Glutamatergic neuron (in vitro differentiated cells): ENCODE results near the gene SHISA3. TPM values are rescaled to one million over a fixed set of nuclear protein-coding genes. Genes with fewer than 3 reads are reported as not detected.

Experiments used
- DNase-seq: peaks from one replicate; pipeline ENCODE4 v3.0.0; 2022
- H3K27ac Mint-ChIP-seq: one replicate; pipeline ENCODE4 v1.8.0; 2020; ENCODE audit warnings: mild to moderate bottlenecking, mixed read lengths, inconsistent platforms; ENCODE audit not compliant: unreplicated experiment
- H3K27me3 Mint-ChIP-seq: one replicate; pipeline ENCODE4 v1.8.0; 2020; ENCODE audit warnings: mild to moderate bottlenecking, moderate library complexity, mixed read lengths, inconsistent platforms; ENCODE audit not compliant: unreplicated experiment
- H3K36me3 Mint-ChIP-seq: one replicate; pipeline ENCODE4 v1.8.0; 2020; ENCODE audit warnings: mild to moderate bottlenecking, mixed read lengths, inconsistent platforms; ENCODE audit not compliant: unreplicated experiment
- H3K4me1 Mint-ChIP-seq: one replicate; pipeline ENCODE4 v1.8.0; 2020; ENCODE audit warnings: mild to moderate bottlenecking, low read depth, mixed read lengths, inconsistent platforms; ENCODE audit not compliant: unreplicated experiment
- H3K4me3 Mint-ChIP-seq: one replicate; pipeline ENCODE4 v1.8.0; 2020; ENCODE audit warnings: mild to moderate bottlenecking, mixed read lengths, inconsistent platforms; ENCODE audit not compliant: unreplicated experiment
- H3K9me3 Mint-ChIP-seq: one replicate; pipeline ENCODE4 v1.8.0; 2020; ENCODE audit warnings: mild to moderate bottlenecking, moderate library complexity, mixed read lengths, inconsistent platforms; ENCODE audit not compliant: unreplicated experiment
- total RNA-seq: library from RNA; stranded (reverse); fragmentation: NEBNext Ultra II Directional; extraction: Animal tissue kit (Norgen Biotek cat#: 25700); gene quantifications from one replicate; pipeline ENCODE4 v1.2.1, GENCODE V29; 2021; ENCODE audit not compliant: unreplicated experiment
- TF ChIP-seq, protein P1 (sequence below): fragments of 200-600 bp; sonication (generic); IDR thresholded peaks from one replicate; pipeline ENCODE4 v1.5.0; 2021; ENCODE audit not compliant: partially characterized antibody, unreplicated experiment

SHISA3 gene
- total RNA-seq, 1 donor from 2014 or later: 0.42 TPM

DNA sequence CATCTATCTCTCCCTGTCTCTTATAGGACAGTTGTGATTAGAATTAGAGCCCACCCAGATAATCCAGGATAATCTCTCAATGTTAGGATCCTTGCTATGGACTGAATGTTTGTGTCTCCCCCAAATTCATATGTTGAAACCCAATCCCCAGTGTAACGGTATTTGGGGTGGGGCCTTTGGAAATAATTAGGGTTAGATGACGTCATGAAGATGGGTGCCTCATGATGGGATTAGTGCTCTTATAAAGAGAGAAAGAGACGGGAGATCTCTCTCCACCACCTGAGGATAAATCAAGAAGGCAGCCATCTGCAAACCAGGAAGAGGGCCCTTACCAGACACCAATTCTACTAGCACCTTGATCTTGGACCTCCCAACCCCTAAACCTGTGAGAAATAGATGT lies 33.7 kb upstream of the SHISA3 start:
- TF ChIP-seq, protein P1, sequence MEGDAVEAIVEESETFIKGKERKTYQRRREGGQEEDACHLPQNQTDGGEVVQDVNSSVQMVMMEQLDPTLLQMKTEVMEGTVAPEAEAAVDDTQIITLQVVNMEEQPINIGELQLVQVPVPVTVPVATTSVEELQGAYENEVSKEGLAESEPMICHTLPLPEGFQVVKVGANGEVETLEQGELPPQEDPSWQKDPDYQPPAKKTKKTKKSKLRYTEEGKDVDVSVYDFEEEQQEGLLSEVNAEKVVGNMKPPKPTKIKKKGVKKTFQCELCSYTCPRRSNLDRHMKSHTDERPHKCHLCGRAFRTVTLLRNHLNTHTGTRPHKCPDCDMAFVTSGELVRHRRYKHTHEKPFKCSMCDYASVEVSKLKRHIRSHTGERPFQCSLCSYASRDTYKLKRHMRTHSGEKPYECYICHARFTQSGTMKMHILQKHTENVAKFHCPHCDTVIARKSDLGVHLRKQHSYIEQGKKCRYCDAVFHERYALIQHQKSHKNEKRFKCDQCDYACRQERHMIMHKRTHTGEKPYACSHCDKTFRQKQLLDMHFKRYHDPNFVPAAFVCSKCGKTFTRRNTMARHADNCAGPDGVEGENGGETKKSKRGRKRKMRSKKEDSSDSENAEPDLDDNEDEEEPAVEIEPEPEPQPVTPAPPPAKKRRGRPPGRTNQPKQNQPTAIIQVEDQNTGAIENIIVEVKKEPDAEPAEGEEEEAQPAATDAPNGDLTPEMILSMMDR: no peak
- H3K27me3 Mint-ChIP-seq: no peaks in the 10 kb centered on the region
- no peaks in the 10 kb centered on the region for H3K36me3 Mint-ChIP-seq
- no peak for DNase-seq
- no peak overlapping the region for H3K4me3 Mint-ChIP-seq
- no peak overlapping the region for H3K27ac Mint-ChIP-seq
- no peaks in the 10 kb centered on the region for H3K9me3 Mint-ChIP-seq
- no peaks in the 10 kb centered on the region for H3K4me1 Mint-ChIP-seq

DNA sequence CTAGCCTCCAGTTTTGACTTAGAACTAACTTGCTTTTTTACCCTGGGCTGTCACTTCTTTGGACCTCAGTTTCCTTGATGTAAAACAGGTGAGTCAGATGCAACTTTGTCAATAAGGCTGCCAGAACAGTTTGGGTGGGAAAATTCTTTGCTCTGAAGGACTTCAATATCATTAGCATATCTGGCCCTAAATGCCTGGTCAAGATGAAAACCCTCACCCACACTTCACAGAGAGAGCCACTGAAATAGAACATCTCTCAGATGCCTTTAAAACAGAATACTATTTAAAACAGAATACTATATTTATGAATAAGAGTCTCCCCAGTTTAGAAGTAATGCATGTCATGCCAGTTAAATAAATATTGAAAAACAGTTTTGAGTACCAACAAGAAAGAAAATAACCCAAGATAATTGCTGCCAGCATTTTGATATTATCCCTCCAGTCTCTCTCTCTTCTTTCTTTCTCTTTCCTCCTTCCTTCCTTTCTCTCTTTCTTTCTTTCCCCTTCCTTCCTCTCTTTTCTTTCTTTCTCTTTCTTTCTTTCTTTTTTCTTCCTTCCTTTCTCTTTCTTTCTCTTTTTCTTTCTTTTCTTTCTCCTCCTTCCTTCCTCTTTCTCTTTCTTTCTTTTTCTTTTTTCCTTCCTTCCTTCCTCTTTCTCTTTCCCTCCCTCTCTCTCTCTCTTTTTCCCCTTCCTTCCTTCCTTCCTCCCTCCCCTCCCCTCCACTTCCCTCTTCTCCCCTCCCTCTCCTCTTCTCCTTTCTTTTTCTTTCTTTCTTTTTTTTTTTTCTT lies 32.8 kb upstream of the SHISA3 start:
- no peak overlapping the region for H3K27ac Mint-ChIP-seq
- H3K4me3 Mint-ChIP-seq: no peak overlapping the region
- no peak for DNase-seq
- no peaks in the 10 kb centered on the region for H3K27me3 Mint-ChIP-seq
- TF ChIP-seq, protein P1: no peak
- H3K9me3 Mint-ChIP-seq: no peaks in the 10 kb centered on the region
- H3K36me3 Mint-ChIP-seq: no peaks in the 10 kb centered on the region
- no peaks in the 10 kb centered on the region for H3K4me1 Mint-ChIP-seq

DNA sequence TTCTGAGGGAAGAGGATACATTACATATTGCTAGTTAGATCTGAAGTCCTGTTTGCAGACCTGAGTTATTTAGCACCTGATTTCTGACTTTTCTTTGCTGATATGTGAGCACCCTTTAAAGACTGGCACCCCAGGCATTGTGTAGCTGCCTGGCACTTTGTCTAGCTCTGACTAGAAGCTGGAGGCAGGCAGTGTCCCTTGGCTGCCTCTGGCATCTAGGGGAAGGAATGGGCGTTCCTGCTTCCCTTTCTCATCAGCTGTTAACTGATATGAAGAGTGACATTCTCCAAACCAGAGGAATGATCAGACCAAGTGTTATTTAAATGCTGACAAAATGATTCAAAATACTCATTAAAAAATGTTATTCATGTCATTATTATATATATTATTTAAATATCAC lies 30.3 kb upstream of the SHISA3 start:
- TF ChIP-seq, protein P1: no peak
- H3K4me3 Mint-ChIP-seq: no peak overlapping the region
- H3K9me3 Mint-ChIP-seq: peaks cover 2% of the 10 kb centered on the region
- no peak overlapping the region for H3K27ac Mint-ChIP-seq
- H3K36me3 Mint-ChIP-seq: no peaks in the 10 kb centered on the region
- DNase-seq: no peak
- H3K4me1 Mint-ChIP-seq: no peaks in the 10 kb centered on the region
- no peaks in the 10 kb centered on the region for H3K27me3 Mint-ChIP-seq

DNA sequence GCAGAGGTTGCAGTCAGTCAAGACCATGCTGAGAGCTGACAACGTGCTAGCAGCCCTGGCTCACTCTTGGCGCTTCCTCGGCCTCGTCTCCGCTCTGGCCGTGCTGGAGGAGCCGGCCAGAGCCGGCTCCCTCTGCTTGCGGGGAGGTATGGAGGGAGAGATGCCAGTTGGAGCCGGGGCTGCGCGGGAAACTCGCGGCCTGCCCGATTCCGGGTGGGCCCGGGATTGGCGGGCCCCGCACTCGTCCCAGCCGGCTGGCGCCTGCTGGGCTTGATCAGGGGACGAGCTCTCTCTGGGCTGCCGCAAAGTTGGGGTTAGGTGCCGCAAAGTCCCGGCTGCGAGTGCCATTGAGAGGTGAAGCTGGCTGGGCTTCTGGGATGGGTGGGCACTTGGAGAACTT lies 27.8 kb upstream of the SHISA3 start:
- no peak overlapping the region for H3K27ac Mint-ChIP-seq
- no peaks in the 10 kb centered on the region for H3K4me1 Mint-ChIP-seq
- no peaks in the 10 kb centered on the region for H3K36me3 Mint-ChIP-seq
- TF ChIP-seq, protein P1: no peak
- peaks cover 5% of the 10 kb centered on the region for H3K9me3 Mint-ChIP-seq
- no peak overlapping the region for H3K4me3 Mint-ChIP-seq
- DNase-seq: no peak
- no peaks in the 10 kb centered on the region for H3K27me3 Mint-ChIP-seq
